Fibroblast of lung (primary cell): Measurements from ENCODE around the gene HCST. TPM values are rescaled to one million over a fixed set of nuclear protein-coding genes. Genes with fewer than 3 reads are reported as not detected.
"Not testable (repeated sequence)": the region's sequence is repeated elsewhere in the genome, so short reads cannot be mapped to it uniquely, and the experiment has no call there.

ENCODE experiments used
- DNase-seq, 2 donors: peaks; one replicate each; pipeline versions ENCODE4 v3.0.0 to v3.0.0-alpha.2; 2010; ENCODE audit warnings: low read depth in 2 of 2
- H2AFZ ChIP-seq: 2 replicates; pipeline ENCODE4 v1.5.1; 2012; ENCODE audit warnings: low read length, control low read depth, inconsistent platforms
- H3K27ac ChIP-seq: 2 replicates; pipeline ENCODE4 v1.5.1; 2011; ENCODE audit warnings: low read length, control low read depth; ENCODE audit not compliant: insufficient read depth
- H3K27me3 ChIP-seq: 2 replicates; pipeline ENCODE4 v1.5.1; 2011; ENCODE audit warnings: mild to moderate bottlenecking, low read length; ENCODE audit not compliant: control insufficient read depth, insufficient read depth
- H3K36me3 ChIP-seq: 2 replicates; pipeline ENCODE4 v1.5.1; 2011; ENCODE audit warnings: low read length; ENCODE audit not compliant: control insufficient read depth, insufficient read depth
- H3K4me1 ChIP-seq: 2 replicates; pipeline ENCODE4 v1.5.1; 2011; ENCODE audit warnings: low read length; ENCODE audit not compliant: control insufficient read depth, insufficient read depth; ENCODE audit errors: extremely low read depth
- H3K4me2 ChIP-seq: 2 replicates; pipeline ENCODE4 v1.5.1; 2011; ENCODE audit warnings: low read length, control low read depth; ENCODE audit not compliant: insufficient read depth; ENCODE audit errors: extremely low read depth
- H3K4me3 ChIP-seq, 4 experiments: fragments of 200-600 bp in 1 of 4; sonication (generic) in 1 of 4; replicated peaks in 1 of 4; 2 replicates each; pipeline ENCODE4 v1.5.1; 2011 to 2016; ENCODE audit warnings: low read length in 4 of 4, low read depth in 3 of 4, mild to moderate bottlenecking in 3 of 4, control low read depth in 2 of 4, inconsistent platforms in 1 of 4, mixed read lengths in 1 of 4; ENCODE audit not compliant: insufficient read depth in 1 of 4; ENCODE audit errors: control extremely low read depth in 1 of 4
- H3K79me2 ChIP-seq: 2 replicates; pipeline ENCODE4 v1.5.1; 2012; ENCODE audit warnings: mild to moderate bottlenecking, low read length, inconsistent platforms; ENCODE audit not compliant: control insufficient read depth, insufficient read depth
- H3K9ac ChIP-seq: 2 replicates; pipeline ENCODE4 v1.5.1; 2011; ENCODE audit warnings: mild to moderate bottlenecking, low read length, control low read depth; ENCODE audit not compliant: insufficient read depth
- H3K9me3 ChIP-seq: 2 replicates; pipeline ENCODE4 v1.5.1; 2012; ENCODE audit warnings: low read depth, low read length; ENCODE audit not compliant: control insufficient read depth, insufficient read depth
- H4K20me1 ChIP-seq: 2 replicates; pipeline ENCODE4 v1.5.1; 2011; ENCODE audit warnings: low read length; ENCODE audit not compliant: control insufficient read depth, insufficient read depth; ENCODE audit errors: extremely low read depth
- CTCF ChIP-seq, 2 donors: IDR thresholded peaks in 1 of 2; conservative IDR thresholded peaks in 1 of 2; 1 replicate in 1 of 2; 2 replicates in 1 of 2; pipeline ENCODE4 v1.5.1; 2011 to 2012; ENCODE audit warnings: low read length in 2 of 2, control low read depth in 1 of 2, inconsistent platforms in 1 of 2, low read depth in 1 of 2, mild to moderate bottlenecking in 1 of 2
- EZH2 ChIP-seq: IDR thresholded peaks from 2 replicates; pipeline ENCODE4 v1.5.1; 2012; ENCODE audit warnings: low read length, control low read depth, mild to moderate bottlenecking; ENCODE audit errors: missing control alignments
- polyA plus RNA-seq, 2 donors: library from polyadenylated mRNA; depleted of rRNA in 1 of 2; stranded (reverse) in 1 of 2; unstranded in 1 of 2; fragments of >200 nt; gene quantifications; 2 replicates each; pipeline ENCODE4 v1.2.1, GENCODE V29; 2011 to 2012; ENCODE audit warnings: missing spikeins in 1 of 2
- total RNA-seq: library from RNA; depleted of rRNA; stranded (reverse); fragments of >200 nt; gene quantifications from 2 replicates; pipeline ENCODE4 v1.2.1, GENCODE V29; 2014

Gene HCST
- total and polyA plus RNA-seq, 2 donors (not counting 1 experiment from before 2014, with no cell fraction given): 0.14 to 2.0 TPM

GRCh38 chr19:35869327-35870123 is 32.8 kb upstream of the HCST start:
- TF ChIP-seq EZH2 (no peak), CTCF (conservative IDR thresholded peaks at IDR 0.05 in 1 of 2, IDR thresholded peaks at IDR 0.05 in 1 of 2; ENCODE audit: low read depth in 1 of 2, low read length in 2 of 2) (no peak)
- Histone ChIP-seq H3K36me3 (no peaks in the 10 kb centered on the region), H3K4me3 (peak overlapping the region in 2 of 4 experiments; percentile 14 to 17), H3K4me1 (peaks cover 12% of the 10 kb centered on the region), H3K27me3 (peaks cover 17% of the 10 kb centered on the region), H3K9me3 (no peaks in the 10 kb centered on the region), H3K9ac (no peak overlapping the region), H2AFZ (no peak overlapping the region), H3K4me2 (peak overlapping the region; percentile 71), H3K79me2 (no peaks in the 10 kb centered on the region), H4K20me1 (no peaks in the 10 kb centered on the region), H3K27ac (no peak overlapping the region)
- peak; percentile 42 to 78 for DNase-seq

GRCh38 chr19:35870124-35870736 is 32.1 kb upstream of the HCST start:
- DNase-seq, H4K20me1 ChIP-seq, H3K9ac ChIP-seq, H3K9me3 ChIP-seq, H2AFZ ChIP-seq, H3K79me2 ChIP-seq, H3K36me3 ChIP-seq, H3K27ac ChIP-seq: not testable (repeated sequence)
- peak overlapping the region in 1 of 4 experiments; percentile 17 for H3K4me3 ChIP-seq
- H3K4me1 ChIP-seq: peaks cover 12% of the 10 kb centered on the region
- peak overlapping the region; percentile 71 for H3K4me2 ChIP-seq
- peaks cover 17% of the 10 kb centered on the region for H3K27me3 ChIP-seq

- DNase-seq: no peak
- no peak for TF ChIP-seq EZH2
- TF ChIP-seq CTCF (conservative IDR thresholded peaks at IDR 0.05 in 1 of 2, IDR thresholded peaks at IDR 0.05 in 1 of 2; ENCODE audit: low read depth in 1 of 2, low read length in 2 of 2): no peak
- no peak overlapping the region for H3K9ac ChIP-seq
- peaks cover 17% of the 10 kb centered on the region for H3K27me3 ChIP-seq
- H3K9me3 ChIP-seq: no peaks in the 10 kb centered on the region
- no peak overlapping the region for H3K4me3 ChIP-seq
- H3K79me2 ChIP-seq: no peaks in the 10 kb centered on the region
- no peak overlapping the region for H3K27ac ChIP-seq
- H4K20me1 ChIP-seq: no peaks in the 10 kb centered on the region
- peaks cover 12% of the 10 kb centered on the region for H3K4me1 ChIP-seq
- no peak overlapping the region for H3K4me2 ChIP-seq
- no peaks in the 10 kb centered on the region for H3K36me3 ChIP-seq
- H2AFZ ChIP-seq: no peak overlapping the region
These were observed 31.5 kb upstream of the HCST start for GRCh38 chr19:35870798-35871197.
